Activated CD4-positive, alpha-beta T cell treated with anti-CD3 and anti-CD28 coated beads, Interleukin-2, amount 10 ng/mL, durations not matched to agents 7 days and 5 days (primary cell): ENCODE measurements around the gene EPB41L5. TPM values are rescaled to one million over a fixed set of nuclear protein-coding genes. Genes with fewer than 3 reads are reported as not detected.
"Not testable (repeated sequence)": the region's sequence is repeated elsewhere in the genome, so short reads cannot be mapped to it uniquely, and the experiment has no call there.

Source experiments
- CTCF ChIA-PET: fragments of 350-600 bp; sonication (Branson Sonifier 250); formaldehyde crosslinking; loops from one replicate; lab custom pipeline; 2021; ENCODE audit warnings: antibody characterized with exemption; lab: Charles Lee
- POLR2A ChIA-PET: fragments of 350-600 bp; sonication (Branson Sonifier 250); formaldehyde crosslinking; loops from one replicate; lab custom pipeline; 2021; ENCODE audit warnings: antibody characterized with exemption; lab: Charles Lee
- DNase-seq: peaks from one replicate; pipeline ENCODE4 v3.0.0-alpha.2; 2020
- H3K27ac Mint-ChIP-seq: one replicate; pipeline ENCODE4 v1.8.0; 2021; ENCODE audit warnings: mild to moderate bottlenecking, moderate library complexity, mixed read lengths
- H3K27me3 Mint-ChIP-seq: one replicate; pipeline ENCODE4 v1.8.0; 2021; ENCODE audit warnings: mixed read lengths
- H3K36me3 Mint-ChIP-seq: one replicate; pipeline ENCODE4 v1.8.0; 2021; ENCODE audit warnings: low read depth, mixed read lengths
- H3K4me1 Mint-ChIP-seq: one replicate; pipeline ENCODE4 v1.8.0; 2021; ENCODE audit warnings: mixed read lengths
- H3K4me3 Mint-ChIP-seq: one replicate; pipeline ENCODE4 v1.8.0; 2021; ENCODE audit warnings: mild to moderate bottlenecking, moderate library complexity, mixed read lengths
- H3K9me3 Mint-ChIP-seq: one replicate; pipeline ENCODE4 v1.8.0; 2021; ENCODE audit warnings: mixed read lengths
- total RNA-seq, 2 experiments: library from RNA; stranded (reverse); gene quantifications; one replicate each; pipeline ENCODE4 v1.2.3, GENCODE V29; 2021

Gene EPB41L5
- total RNA-seq, 2 experiments from 2014 or later = 3.4 to 3.7 TPM

DNA sequence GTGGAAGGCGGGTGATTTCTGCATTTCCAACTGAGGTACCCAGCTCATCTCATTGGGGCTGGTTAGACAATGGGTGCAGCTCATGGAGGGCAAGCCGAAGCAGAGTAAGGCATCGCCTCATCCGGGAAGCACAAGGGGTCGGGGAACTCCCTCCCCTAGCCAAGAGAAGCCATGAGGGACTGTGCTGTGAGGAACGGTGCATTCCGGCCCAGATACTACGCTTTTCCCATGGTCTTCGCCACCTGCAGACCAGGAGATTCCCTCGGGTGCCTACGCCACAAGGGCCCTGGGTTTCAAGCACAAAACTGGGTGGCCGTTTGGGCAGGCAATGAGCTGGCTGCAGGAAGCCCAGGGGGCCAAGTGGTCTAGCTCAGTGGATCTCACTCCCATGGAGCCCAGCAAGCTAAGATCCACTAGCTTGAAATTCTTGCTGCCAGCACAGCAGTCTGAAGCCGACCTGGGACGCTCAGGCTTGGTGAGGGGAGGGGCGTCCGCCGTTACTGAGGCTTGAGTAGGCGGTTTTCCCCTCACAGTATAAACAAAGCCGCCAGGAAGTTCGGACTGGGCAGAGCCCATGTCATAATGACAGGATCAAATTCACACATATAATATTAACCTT is 55.3 kb downstream of the EPB41L5 start:
- DNase-seq, H3K36me3 Mint-ChIP-seq, CTCF ChIA-PET, POLR2A ChIA-PET, H3K4me3 Mint-ChIP-seq, H3K9me3 Mint-ChIP-seq, H3K27me3 Mint-ChIP-seq, H3K27ac Mint-ChIP-seq, H3K4me1 Mint-ChIP-seq: not testable (repeated sequence)

DNA sequence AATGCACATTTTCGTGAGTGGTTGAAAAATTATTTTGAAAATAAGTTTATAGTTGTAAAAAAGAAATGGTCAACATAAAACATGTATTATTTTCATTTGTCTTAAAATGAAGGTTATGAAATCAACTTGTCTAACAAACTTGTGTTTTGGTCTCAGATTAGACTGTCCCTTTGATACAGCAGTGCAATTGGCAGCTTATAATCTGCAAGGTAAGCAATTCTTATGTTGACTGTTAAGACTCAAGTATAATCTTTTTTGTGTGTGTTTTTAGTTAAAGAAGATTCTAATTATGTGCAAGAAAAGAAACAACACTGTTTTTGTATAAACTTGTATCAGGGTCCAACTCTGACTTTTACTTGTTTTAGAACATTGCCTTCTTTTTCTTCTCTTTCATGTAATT is 62.7 kb downstream of the EPB41L5 start:
- DNase-seq = no peak
- H3K27ac Mint-ChIP-seq = no peak overlapping the region
- peaks cover 4% of the 10 kb centered on the region for H3K27me3 Mint-ChIP-seq
- H3K4me3 Mint-ChIP-seq = no peak overlapping the region
- ChIA-PET CTCF (no interaction called here), POLR2A (no interaction called here)
- H3K36me3 Mint-ChIP-seq = peaks cover 2% of the 10 kb centered on the region
- H3K4me1 Mint-ChIP-seq = no peaks in the 10 kb centered on the region
- peaks cover 2% of the 10 kb centered on the region for H3K9me3 Mint-ChIP-seq

DNA sequence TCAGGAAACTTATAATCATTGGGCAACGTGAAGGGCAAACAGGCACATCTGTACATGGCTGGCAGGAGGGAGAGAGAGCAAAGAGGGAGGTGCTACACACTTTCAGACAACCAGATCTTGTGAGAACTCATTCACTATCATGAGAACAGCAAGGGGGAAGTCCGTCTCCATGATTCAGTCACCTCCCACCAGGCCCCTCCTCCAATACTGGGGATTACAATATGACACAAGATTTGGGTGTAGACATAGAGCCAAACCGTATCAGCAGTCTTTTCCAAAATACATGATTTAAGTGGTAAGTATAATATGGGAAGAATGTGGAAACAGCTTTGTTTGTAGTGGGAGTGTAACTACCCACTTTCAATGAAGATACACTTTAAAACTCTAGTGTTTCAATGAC is 65.0 kb downstream of the EPB41L5 start:
- CTCF ChIA-PET = no interaction called here
- Mint-ChIP-seq H3K9me3 (peaks cover 2% of the 10 kb centered on the region), H3K27ac (no peak overlapping the region), H3K4me1 (no peaks in the 10 kb centered on the region), H3K36me3 (peaks cover 4% of the 10 kb centered on the region), H3K4me3 (no peak overlapping the region), H3K27me3 (no peaks in the 10 kb centered on the region)
- DNase-seq = no peak
- POLR2A ChIA-PET = no interaction called here

DNA sequence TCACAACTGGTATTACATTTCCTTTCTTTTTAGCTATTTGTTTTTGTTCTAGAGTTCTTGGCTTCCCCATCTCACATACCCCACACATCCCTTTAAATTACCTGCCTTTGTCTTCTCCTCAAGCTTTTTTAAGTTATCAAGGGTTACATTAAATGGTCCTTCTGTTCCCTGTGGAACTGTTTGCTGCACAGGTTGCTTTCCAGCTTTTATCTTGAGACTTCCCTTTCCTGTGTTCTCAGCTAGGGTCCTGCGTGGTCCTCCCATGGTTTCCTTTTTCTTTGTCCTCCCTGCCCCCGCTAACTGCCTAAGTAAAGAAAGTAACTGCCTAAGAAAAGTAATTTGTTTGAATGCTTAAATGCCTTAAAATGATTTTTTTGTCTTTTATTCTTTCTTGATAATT is 66.8 kb downstream of the EPB41L5 start:
- H3K36me3 Mint-ChIP-seq = peaks cover 4% of the 10 kb centered on the region
- ChIA-PET CTCF (no interaction called here), POLR2A (no interaction called here)
- no peak overlapping the region for H3K27ac Mint-ChIP-seq
- H3K9me3 Mint-ChIP-seq = peaks cover 2% of the 10 kb centered on the region
- H3K27me3 Mint-ChIP-seq = no peaks in the 10 kb centered on the region
- no peaks in the 10 kb centered on the region for H3K4me1 Mint-ChIP-seq
- H3K4me3 Mint-ChIP-seq = no peak overlapping the region
- no peak for DNase-seq

DNA sequence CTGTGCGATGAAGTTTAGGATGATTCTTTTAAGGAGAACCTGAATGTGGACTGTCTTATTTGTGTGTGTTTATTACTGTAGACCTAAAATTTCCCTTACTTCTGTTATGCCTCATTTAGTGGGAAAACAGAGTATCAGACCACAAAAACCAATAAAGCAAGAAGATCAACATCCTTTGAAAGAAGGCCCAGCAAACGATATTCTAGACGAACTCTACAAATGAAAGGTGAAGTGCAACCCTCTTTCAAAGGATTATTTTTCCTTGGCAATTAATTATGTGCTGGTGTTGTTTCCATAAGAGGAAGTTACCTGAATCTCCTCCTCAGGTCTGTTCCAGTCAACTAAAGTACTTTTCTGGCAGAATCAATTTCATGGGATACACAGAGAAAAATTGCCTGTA is 78.6 kb downstream of the EPB41L5 start:
- H3K36me3 Mint-ChIP-seq = no peaks in the 10 kb centered on the region
- H3K4me1 Mint-ChIP-seq = peaks cover 1% of the 10 kb centered on the region
- H3K9me3 Mint-ChIP-seq = no peaks in the 10 kb centered on the region
- no peak overlapping the region for H3K4me3 Mint-ChIP-seq
- no peak for DNase-seq
- ChIA-PET POLR2A (no interaction called here), CTCF (no interaction called here)
- no peaks in the 10 kb centered on the region for H3K27me3 Mint-ChIP-seq
- H3K27ac Mint-ChIP-seq = no peak overlapping the region

DNA sequence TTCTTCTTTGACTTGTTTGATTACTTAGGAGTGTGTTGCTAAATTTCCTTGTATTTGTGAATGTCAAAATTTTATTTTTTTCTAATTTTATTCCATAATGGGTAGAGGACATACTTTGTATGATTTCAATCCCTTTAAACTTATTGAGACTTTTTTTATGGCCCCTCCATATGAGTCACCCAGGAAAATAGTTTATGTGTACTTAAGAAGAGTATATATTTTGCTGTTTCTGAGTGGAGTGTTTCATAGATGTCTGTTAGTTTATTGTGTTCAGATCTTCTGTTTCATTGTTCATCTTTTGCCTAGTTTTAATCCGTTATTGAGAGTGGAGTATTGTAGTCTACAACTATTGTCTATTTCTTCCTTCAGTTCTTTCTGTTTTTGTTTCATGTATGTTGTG is 81.9 kb downstream of the EPB41L5 start:
- H3K36me3 Mint-ChIP-seq = no peaks in the 10 kb centered on the region
- DNase-seq = no peak
- no peaks in the 10 kb centered on the region for H3K9me3 Mint-ChIP-seq
- ChIA-PET POLR2A (no interaction called here), CTCF (no interaction called here)
- no peak overlapping the region for H3K27ac Mint-ChIP-seq
- peaks cover 1% of the 10 kb centered on the region for H3K4me1 Mint-ChIP-seq
- no peak overlapping the region for H3K4me3 Mint-ChIP-seq
- no peaks in the 10 kb centered on the region for H3K27me3 Mint-ChIP-seq

DNA sequence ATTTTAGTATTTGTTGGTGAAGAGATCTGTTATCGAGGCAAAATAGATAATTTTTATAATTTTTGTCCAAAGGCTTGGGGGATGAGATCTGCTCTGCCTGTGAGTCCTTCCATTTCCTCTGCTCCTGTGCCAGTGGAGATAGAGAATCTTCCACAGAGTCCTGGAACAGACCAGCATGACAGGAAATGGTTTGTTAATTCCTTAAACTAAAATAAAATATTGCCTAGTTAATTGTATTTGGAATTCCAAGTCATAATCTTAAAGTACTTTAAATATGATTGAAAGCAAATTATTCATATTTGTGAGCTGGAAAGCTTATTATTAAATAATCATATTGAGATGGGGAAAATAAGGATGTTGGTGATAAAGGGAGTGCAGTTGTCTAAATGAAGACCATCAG is 87.8 kb downstream of the EPB41L5 start:
- Mint-ChIP-seq H3K27ac (no peak overlapping the region), H3K4me1 (no peaks in the 10 kb centered on the region), H3K36me3 (peaks cover 6% of the 10 kb centered on the region), H3K27me3 (no peaks in the 10 kb centered on the region), H3K4me3 (no peak overlapping the region), H3K9me3 (no peaks in the 10 kb centered on the region)
- POLR2A ChIA-PET = no interaction called here
- CTCF ChIA-PET = no interaction called here
- DNase-seq = no peak

DNA sequence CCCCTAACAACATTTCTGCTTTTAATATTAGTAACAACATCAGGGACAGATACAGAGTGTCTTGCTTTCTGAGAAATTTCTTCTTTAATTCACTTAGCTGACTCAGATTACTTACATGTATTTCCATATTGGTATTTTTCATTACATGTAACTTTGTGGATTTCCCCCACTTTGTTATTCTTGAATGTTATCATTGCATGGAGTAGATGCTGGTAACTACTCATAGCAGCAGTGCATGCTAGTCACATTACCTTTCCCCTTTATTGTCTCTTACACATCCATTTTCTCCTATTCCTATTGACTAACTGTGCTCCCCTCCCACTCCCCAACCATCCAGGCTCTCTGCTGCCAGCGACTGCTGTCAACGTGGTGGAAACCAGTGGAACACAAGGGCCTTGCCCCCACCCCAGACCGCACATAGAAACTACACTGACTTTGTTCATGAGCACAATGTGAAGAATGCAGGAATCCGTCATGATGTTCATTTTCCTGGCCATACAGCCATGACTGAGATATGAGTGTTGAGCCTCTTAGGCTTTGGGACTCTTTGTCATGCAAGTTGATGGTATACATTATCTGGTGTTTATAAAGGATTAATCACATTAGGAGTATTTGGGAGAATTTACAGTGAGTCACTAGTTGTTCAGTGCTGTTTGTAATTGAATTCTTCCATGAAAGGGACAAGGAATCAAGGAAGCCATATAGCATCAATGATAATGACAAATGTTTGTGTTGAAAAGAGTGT is 91.0 kb downstream of the EPB41L5 start:
- POLR2A ChIA-PET = no interaction called here
- H3K4me1 Mint-ChIP-seq = peaks cover 7% of the 10 kb centered on the region
- CTCF ChIA-PET = no interaction called here
- H3K27ac Mint-ChIP-seq = no peak overlapping the region
- peaks cover 4% of the 10 kb centered on the region for H3K27me3 Mint-ChIP-seq
- H3K4me3 Mint-ChIP-seq = no peak overlapping the region
- H3K9me3 Mint-ChIP-seq = peaks cover 2% of the 10 kb centered on the region
- peaks cover 6% of the 10 kb centered on the region for H3K36me3 Mint-ChIP-seq
- DNase-seq = no peak

DNA sequence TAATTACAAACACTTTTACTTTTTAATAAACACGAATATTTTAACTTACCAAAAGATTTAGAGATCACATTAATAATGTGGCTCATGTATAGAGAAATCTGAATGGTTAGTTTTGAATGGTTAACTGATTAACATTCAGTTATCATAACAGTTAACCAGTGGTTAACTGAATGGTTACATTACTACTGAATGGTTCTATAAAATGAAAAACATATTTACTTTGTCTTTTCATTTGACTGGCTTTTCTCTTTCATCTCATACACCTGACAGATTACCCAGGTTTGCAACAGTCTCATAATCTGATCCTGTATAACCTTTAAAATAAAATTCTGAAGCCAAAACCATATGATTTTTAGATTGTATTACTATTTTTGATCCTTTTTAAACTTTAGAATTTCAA is 91.9 kb downstream of the EPB41L5 start:
- Mint-ChIP-seq H3K27me3 (peaks cover 4% of the 10 kb centered on the region), H3K4me1 (peaks cover 16% of the 10 kb centered on the region), H3K9me3 (peaks cover 2% of the 10 kb centered on the region), H3K4me3 (no peak overlapping the region), H3K27ac (no peak overlapping the region), H3K36me3 (peaks cover 6% of the 10 kb centered on the region)
- ChIA-PET CTCF (no interaction called here), POLR2A (no interaction called here)
- no peak for DNase-seq

DNA sequence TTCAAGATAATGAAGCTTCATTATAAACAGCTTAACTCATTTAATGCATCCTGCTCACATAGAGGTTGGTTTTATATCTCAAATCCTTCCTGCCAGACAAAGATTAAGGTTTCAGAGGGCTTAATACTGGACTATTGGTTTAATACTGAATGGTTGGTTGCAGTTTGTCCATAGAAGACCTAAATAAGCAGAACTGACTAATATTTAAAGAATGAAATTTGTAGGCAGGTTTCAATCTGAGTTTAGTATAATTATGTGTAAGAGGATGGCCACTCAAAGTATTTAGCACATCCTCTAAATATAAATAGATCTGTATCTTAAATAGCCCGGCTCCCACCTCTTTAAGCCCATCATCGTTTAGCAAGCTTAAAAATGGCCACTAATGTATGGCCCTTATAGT is 92.5 kb downstream of the EPB41L5 start:
- ChIA-PET CTCF (no interaction called here), POLR2A (no interaction called here)
- Mint-ChIP-seq H3K36me3 (peaks cover 6% of the 10 kb centered on the region), H3K27ac (no peak overlapping the region), H3K27me3 (peaks cover 4% of the 10 kb centered on the region), H3K4me3 (no peak overlapping the region), H3K4me1 (peaks cover 22% of the 10 kb centered on the region), H3K9me3 (peaks cover 2% of the 10 kb centered on the region)
- no peak for DNase-seq

DNA sequence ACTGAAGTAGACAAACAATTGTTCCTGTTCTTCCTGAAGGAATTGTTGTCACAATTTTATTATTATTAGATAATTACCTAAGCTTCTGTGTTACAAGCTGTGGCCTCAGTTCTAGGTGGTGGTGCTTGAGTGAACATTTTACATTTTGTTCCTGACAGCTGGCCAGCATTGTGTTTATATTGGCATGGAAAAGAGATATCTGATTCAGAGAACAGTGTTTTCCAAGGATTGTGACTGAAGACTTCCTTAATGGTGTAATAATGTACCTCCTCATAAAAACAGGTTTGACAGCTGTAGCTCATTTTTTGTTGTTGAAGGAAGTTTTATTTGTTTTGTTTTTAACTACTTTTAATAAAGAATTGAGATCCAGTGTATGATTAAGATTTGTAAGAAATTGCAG is 95.2 kb downstream of the EPB41L5 start:
- H3K4me1 Mint-ChIP-seq = peaks cover 28% of the 10 kb centered on the region
- no peak overlapping the region for H3K4me3 Mint-ChIP-seq
- H3K27me3 Mint-ChIP-seq = peaks cover 4% of the 10 kb centered on the region
- peaks cover 2% of the 10 kb centered on the region for H3K9me3 Mint-ChIP-seq
- DNase-seq = no peak
- peaks cover 6% of the 10 kb centered on the region for H3K36me3 Mint-ChIP-seq
- H3K27ac Mint-ChIP-seq = no peak overlapping the region
- CTCF ChIA-PET = no interaction called here
- POLR2A ChIA-PET = no interaction called here

DNA sequence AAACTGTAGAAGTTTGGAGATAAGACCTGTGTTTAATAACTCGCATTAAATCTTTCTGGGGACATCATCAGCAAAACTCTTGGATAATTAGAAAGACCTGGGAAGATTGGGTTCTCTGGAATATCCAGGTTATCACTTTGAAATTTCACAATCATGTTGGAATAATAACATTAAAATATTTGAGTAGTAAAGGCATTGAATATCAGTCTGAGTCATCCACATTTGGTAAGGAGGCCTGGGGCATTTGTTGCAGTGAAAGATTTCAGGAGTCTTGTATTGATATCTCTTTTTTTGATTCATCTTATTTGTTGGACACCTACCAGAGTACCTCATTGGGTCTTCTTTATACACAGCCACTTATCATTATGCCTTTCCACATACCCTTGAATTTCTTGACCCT is 95.9 kb downstream of the EPB41L5 start:
- ChIA-PET CTCF (interaction anchor here (1.3 to 2.1 kb wide), 4 partner anchors 9 to 67 kb away, joined by 3 to 9 read pairs (median 6); no protein-coding TSS in a partner anchor), POLR2A (no interaction called here)
- DNase-seq = no peak
- Mint-ChIP-seq H3K36me3 (peaks cover 6% of the 10 kb centered on the region), H3K27ac (no peak overlapping the region), H3K4me1 (peaks cover 28% of the 10 kb centered on the region), H3K4me3 (no peak overlapping the region), H3K27me3 (peaks cover 4% of the 10 kb centered on the region), H3K9me3 (peaks cover 2% of the 10 kb centered on the region)

DNA sequence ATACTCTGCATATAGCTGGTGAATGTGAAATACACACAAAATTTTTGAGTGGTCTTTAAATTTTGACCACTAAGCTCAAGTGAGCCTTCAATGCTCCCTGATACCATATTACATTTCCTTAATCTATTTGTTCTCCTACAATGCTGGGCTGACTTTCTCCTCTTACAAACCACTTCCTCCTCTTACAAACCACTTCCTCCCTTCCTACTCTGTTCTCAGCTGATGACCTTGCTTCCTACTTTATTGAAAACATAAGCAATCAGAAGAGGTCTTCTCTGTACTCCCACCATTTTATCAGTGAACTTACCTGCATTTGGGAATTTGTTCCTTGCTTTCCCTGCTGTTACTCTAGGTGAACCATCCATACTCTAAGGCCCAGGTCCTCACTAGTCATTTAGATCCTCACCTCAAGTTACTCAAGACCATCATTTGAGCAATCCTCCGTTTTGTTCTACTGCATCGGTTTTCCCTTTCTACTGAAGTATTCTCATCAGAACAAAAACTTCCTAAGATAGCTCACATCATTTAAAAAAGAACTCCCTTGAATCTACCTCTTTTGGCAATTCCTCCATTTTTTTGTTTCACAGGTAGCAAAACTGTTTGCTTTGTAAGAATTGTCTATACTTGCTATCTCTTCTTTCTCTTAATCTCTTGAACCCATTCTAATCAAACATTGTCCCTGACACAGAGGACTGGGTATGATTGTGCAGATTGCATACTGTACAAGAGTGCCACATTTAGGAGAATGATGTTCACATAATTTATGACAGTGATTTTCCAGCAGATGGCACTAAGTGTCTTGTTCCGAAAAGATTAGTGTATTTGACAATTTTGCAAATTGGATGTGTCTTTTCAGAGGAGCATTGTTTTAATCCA is 96.5 kb downstream of the EPB41L5 start:
- peak overlapping the region; percentile 28 for H3K4me3 Mint-ChIP-seq
- peak overlapping the region; percentile 42 for H3K27ac Mint-ChIP-seq
- peaks cover 28% of the 10 kb centered on the region for H3K4me1 Mint-ChIP-seq
- peaks cover 4% of the 10 kb centered on the region for H3K27me3 Mint-ChIP-seq
- POLR2A ChIA-PET = no interaction called here
- H3K9me3 Mint-ChIP-seq = peaks cover 2% of the 10 kb centered on the region
- CTCF ChIA-PET = interaction anchor here (0.7 to 2.1 kb wide), 5 partner anchors 8 to 66 kb away, joined by 3 to 9 read pairs (median 5); no protein-coding TSS in a partner anchor
- H3K36me3 Mint-ChIP-seq = no peaks in the 10 kb centered on the region
- DNase-seq = peak; percentile 36
